ENCODE results near the gene GIPR.
"Not testable (repeated sequence)": the region's sequence is repeated elsewhere in the genome, so short reads cannot be mapped to it uniquely, and the experiment has no call there.

Gene GIPR

GRCh38 chr19:45685045-45685444, 17.0 kb downstream of the GIPR start:
- not testable (repeated sequence) for DNase-seq (ENCODE audit: extremely low read depth in 1 of 2, low read depth in 1 of 2)

GRCh38 chr19:45687599-45687998, 19.6 kb downstream of the GIPR start:
- DNase-seq (ENCODE audit: extremely low read depth in 1 of 2, low read depth in 1 of 2): no peak

DNA sequence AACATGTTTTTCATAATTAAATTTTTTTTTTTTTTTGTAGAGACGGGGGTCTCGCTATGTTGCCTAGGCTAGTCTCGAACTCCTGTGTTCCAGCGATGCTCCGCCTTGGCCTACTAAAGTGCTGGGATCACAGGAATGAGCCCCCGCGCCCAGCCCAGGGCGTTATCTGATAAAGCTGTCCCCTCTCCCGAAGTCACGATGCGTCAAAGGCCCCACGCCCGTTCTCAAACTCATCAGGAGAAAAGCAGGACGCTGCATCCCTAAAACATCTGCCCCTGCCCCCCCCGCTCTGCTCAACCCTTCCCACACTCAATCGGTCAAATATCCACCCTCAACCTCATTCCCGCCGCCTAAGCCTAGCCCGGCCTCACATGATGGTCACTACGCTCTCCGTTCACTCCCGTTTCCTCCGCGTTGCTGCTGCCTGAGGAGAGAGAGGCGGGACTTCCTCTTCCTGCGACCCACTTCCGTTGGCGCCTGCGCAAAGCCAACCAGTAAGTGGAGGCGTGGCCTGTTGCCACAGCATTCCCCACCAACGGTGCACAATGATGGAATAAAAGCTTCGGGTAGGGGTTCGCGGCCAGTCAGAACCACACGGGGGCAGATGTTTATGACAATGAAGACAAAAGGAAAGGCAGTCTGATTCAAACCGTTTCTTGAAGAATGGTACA, 23.6 kb downstream of the GIPR start, which contains the start of gene SNRPD2:
TSS of gene SNRPD2 (minus strand) at position 438 of the 671 bp plus-strand sequence. CDS start at position 373, 65 bp downstream.
- DNase-seq (ENCODE audit: extremely low read depth in 1 of 2, low read depth in 1 of 2): peak; percentile 83 to 89

GRCh38 chr19:45692187-45693105, 24.4 kb downstream of the GIPR start, which contains the start of gene QPCTL:
Gene QPCTL (plus strand): TSS chr19:45692666. CDS start chr19:45692704, 38 bp downstream.
- peak; percentile 93 to 99 for DNase-seq (ENCODE audit: extremely low read depth in 1 of 2, low read depth in 1 of 2)

GRCh38 chr19:45693106-45693788, 25.2 kb downstream of the GIPR start:
- peak in 1 of 2 donors; percentile 62 for DNase-seq (ENCODE audit: extremely low read depth in 1 of 2, low read depth in 1 of 2)

- no peak for DNase-seq (ENCODE audit: extremely low read depth in 1 of 2, low read depth in 1 of 2)
Measured at GRCh38 chr19:45701676-45702075, 33.7 kb downstream of the GIPR start.

GRCh38 chr19:45705115-45705514, 37.1 kb downstream of the GIPR start:
- DNase-seq (ENCODE audit: extremely low read depth in 1 of 2, low read depth in 1 of 2): no peak

DNA sequence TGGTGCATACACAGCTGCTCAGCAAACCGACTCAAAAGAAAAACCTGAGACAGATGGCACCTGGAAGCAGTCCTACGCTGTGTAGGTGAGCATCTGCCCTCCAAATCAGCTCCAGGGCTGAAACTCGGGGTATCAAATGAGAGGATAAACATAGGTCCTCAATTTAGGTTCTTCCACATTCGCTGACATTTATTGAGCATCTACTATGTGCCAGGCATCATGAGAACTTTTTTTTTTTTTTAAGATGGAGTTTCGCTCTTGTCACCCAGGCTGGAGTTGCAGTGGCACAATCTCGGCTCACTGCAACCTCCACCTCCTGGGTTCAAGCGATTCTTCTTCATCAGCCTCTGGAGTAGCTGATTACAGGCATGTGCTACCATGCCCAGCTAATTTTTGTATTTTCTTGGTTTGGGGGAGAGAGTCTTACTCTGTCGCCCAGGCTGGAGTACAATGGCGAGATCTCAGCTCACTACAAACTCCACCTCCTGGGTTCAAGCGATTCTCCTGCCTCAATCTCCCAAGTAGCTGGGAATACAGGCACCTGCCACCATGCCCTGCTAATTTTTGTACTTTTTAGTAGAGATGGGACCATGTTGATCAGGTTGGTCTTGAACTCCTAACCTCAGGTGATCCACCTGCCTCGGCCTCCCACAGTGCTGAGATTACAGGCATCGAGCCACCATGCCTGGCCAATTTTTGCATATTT, 37.8 kb downstream of the GIPR start:
- no peak for DNase-seq (ENCODE audit: extremely low read depth in 1 of 2, low read depth in 1 of 2)

- DNase-seq (ENCODE audit: extremely low read depth in 1 of 2, low read depth in 1 of 2): no peak
Measured at GRCh38 chr19:45710356-45711130, 42.5 kb downstream of the GIPR start.

DNA sequence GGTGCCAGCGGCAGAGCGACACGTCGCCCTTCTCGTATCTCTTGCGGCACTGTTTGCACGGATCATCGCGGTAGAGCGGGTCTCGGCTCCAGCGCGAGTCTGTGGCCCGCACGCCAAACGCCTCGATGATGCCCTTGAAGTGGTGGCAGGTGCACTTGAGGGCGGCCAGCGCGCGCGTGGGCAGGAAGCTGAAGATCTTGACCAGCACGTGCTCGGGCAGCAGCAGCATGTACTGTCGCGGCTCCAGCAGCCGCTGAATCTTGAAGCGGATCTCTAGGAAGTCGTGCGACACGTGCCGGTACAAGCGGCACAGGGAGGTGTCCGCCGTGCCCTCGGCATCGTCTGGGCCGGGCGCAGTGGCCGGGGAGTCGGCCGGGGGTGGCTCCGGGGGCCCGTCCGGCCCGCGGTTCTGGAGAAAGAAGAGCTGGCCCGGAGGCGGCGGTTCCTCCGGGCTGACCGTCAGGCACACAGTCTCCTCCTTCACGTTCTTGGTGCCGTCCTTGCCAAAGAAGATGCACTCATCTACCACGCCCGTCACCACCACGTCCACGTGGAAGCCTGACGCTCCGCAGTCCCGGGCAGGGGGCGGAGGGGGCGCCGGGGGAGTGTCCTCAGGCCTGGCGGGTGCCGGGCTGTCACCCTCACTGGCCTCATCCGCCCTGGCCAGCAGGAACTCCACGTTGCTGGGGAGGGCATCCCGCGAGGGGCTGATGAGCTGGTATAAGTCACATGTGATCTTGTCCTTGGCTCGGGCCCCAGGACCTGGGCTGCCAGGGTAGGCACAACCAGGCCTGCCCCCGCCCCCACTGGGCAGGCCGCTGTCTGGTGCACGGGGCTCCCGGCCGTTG, 44.1 kb downstream of the GIPR start:
- DNase-seq (ENCODE audit: extremely low read depth in 1 of 2, low read depth in 1 of 2): no peak

DNA sequence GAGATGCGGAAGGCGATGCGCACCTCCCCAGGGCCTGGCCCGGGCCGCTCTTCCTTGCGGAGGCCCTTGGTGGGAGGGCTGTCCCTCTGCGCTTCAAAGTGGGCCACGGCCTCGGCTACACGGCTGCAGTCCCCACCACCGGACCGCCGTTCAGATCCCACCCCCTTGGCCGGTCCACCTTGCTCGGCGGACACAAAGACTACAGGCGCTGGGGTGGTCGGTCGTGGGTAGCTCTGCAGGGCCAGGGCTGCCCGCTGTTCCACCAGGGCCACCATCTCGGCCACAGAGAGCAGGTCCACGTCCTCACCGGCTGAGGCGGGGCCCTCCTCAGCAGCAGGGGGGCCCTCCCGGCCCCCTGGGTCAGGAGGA, 44.7 kb downstream of the GIPR start:
- DNase-seq (ENCODE audit: extremely low read depth in 1 of 2, low read depth in 1 of 2): no peak

DNA sequence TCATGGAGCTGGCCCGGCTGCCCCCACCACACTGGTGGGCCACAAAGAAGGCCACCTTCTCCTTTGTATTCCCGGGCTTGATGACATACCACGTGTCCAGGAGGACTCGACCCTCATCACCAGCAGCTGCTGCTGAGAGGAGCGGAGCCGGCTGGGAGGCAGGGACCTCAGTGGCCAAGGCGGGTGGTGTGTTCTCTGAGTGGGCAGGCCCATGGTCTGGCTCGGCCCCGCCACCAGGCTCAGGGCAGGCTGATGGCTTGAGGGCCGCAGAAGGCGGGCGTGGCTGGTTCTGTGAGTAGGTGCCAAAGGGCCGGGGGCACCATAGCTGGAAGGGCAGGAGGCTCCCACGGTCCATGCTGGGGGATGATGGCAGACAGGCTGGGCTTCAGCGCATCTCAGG, 45.1 kb downstream of the GIPR start:
- DNase-seq (ENCODE audit: extremely low read depth in 1 of 2, low read depth in 1 of 2): no peak

GRCh38 chr19:45715139-45715538, 47.1 kb downstream of the GIPR start:
- no peak for DNase-seq (ENCODE audit: extremely low read depth in 1 of 2, low read depth in 1 of 2)

DNA sequence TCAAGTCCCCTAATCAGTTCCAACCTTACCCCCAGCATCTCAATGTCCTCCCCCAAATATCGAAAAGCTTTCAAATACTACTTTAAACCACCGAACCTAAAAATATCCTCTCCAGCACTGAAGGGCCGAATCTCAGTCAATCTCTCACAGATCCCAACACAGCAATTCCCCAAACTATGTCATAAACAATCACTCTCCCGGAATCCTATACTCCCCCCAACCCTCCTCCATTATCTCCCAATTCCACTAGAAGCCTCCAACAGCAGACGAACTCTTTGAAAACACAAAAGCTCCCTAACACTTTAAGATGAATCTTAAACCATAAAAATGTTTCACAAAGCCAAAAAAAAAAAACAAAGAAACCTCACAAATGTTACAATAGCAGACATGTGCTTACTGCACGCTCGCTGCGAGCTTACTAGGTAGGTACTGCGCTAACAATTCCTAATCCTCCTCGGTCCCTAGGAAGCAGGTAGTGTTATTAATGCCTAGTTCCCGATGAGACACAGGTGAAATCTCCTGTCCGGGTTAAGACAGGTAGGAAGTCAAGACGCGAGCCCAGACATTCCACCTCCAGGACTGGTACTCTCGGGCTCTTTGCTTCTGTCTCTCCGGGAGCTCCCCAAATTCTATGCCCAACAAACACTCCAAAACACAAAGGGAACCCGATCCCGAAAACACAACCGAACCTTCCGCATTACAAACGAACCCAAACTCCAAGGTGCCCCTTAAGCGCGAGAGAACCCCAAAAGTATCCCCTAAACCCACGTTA, 48.5 kb downstream of the GIPR start:
- DNase-seq (ENCODE audit: extremely low read depth in 1 of 2, low read depth in 1 of 2): no peak

- DNase-seq (ENCODE audit: extremely low read depth in 1 of 2, low read depth in 1 of 2): peak; percentile 97 to 98
Measured at GRCh38 chr19:45717131-45717982, 49.3 kb downstream of the GIPR start.

- DNase-seq (ENCODE audit: extremely low read depth in 1 of 2, low read depth in 1 of 2): no peak
Measured at GRCh38 chr19:45717983-45718650, 50.1 kb downstream of the GIPR start.

GRCh38 chr19:45720065-45720464, 52.0 kb downstream of the GIPR start:
- not testable (repeated sequence) for DNase-seq (ENCODE audit: extremely low read depth in 1 of 2, low read depth in 1 of 2)
